Upper lobe of left lung (tissue), 6 donors: ENCODE data around the gene TOX2. TPM values are rescaled to one million over a fixed set of nuclear protein-coding genes. Genes with fewer than 3 reads are reported as not detected.

Experiments used
- ATAC-seq, 2 donors: fragments of 200-7000 bp; cut with Tn5 transposase; one replicate each; pipeline ENCODE4 v1.9.1; 2022; ENCODE audit warnings: mild to moderate bottlenecking in 2 of 2, moderate library complexity in 2 of 2; ENCODE audit not compliant: low FRiP score in 2 of 2
- DNase-seq, 2 donors: peaks; one replicate each; pipeline ENCODE4 v3.0.0-alpha.2; 2019 to 2020
- H3K27ac ChIP-seq, 4 donors: fragments of 200-600 bp; sonication (generic); one replicate each; pipeline ENCODE4 v1.5.1; 2016 to 2019
- H3K27me3 ChIP-seq, 4 donors: fragments of 200-600 bp; sonication (generic); one replicate each; pipeline ENCODE4 v1.5.1; 2017 to 2019
- H3K36me3 ChIP-seq, 4 donors: fragments of 200-600 bp; sonication (generic); one replicate each; pipeline ENCODE4 v1.5.1; 2016 to 2019
- H3K4me1 ChIP-seq, 4 donors: fragments of 200-600 bp; sonication (generic); one replicate each; pipeline ENCODE4 v1.5.1; 2018 to 2019
- H3K4me3 ChIP-seq, 4 donors: fragments of 200-600 bp; sonication (generic); one replicate each; pipeline ENCODE4 v1.5.1; 2017 to 2019; ENCODE audit warnings: mild to moderate bottlenecking in 2 of 4, moderate library complexity in 1 of 4
- H3K9me3 ChIP-seq, 4 donors: fragments of 200-600 bp; sonication (generic); one replicate each; pipeline ENCODE4 v1.5.1; 2018 to 2019
- EP300 ChIP-seq, 4 donors: sonication (generic); formaldehyde crosslinking; IDR thresholded peaks; one replicate each; pipeline ENCODE4 v1.5.1; 2017; ENCODE audit warnings: antibody characterized with exemption in 4 of 4, control low read depth in 2 of 4
- POLR2A ChIP-seq, 4 donors: fragments of 450-650 bp; IDR thresholded peaks; one replicate each; pipeline ENCODE4 v1.5.1; 2016 to 2017; ENCODE audit warnings: antibody characterized with exemption in 4 of 4, mild to moderate bottlenecking in 2 of 4
- POLR2AphosphoS5 ChIP-seq, 2 donors: sonication (generic); formaldehyde crosslinking; IDR thresholded peaks; one replicate each; pipeline ENCODE4 v1.5.1; 2017; ENCODE audit warnings: antibody characterized with exemption in 2 of 2
- WGBS, 2 donors: methylation state at CpG; one replicate each; pipeline ENCODE4 v1.1.5; 2017 to 2018; 5-methylcytosine and 5-hydroxymethylcytosine counted together
- total RNA-seq, 6 donors: library from RNA; depleted of rRNA in 4 of 6; stranded (reverse); fragments of >200 nt in 4 of 6; gene quantifications; one replicate each; pipeline versions ENCODE4 v1.1.0 to v1.2.1, GENCODE V29; 2016 to 2021
- TF ChIP-seq, protein P1 (sequence below), 6 experiments: fragments of 450-650 bp in 4 of 6; fragments of 200-600 bp in 2 of 6; sonication (generic) in 2 of 6; IDR thresholded peaks; one replicate each; pipeline ENCODE4 v1.5.1; 2016 to 2019; ENCODE audit warnings: antibody characterized with exemption in 6 of 6
- donor health status: DM: no; HTN: no; CAD: no; lungs with moderate emphysema.
- donor health status: DM: no; HTN: yes; CAD: no; lungs with severe emphysema.

The TOX2 gene
- total RNA-seq, 6 donors from 2014 or later = 7.2 to 29.3 (median 23.7) TPM

DNA sequence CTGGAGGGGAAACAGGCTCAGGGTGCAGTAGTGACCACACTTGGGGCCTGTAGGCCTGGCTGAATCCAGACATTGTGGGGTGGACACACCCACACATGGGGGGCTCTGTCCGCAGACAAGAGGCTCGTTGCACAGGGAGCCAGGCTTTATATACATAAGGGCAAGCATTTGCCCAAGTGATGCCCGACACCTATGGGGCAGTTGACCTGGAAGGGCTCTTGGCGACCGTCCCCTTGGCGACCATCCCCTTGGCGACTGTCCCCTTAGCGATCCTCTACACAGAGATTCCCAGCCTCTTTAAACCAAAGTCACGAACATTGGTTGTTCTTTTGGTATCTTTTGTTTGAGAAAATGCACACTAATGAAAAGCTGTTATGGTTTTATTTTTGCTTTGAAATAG is 2.7 kb downstream of the TOX2 start:
- ATAC-seq = no peak
- Histone ChIP-seq H3K36me3 (no peaks in the 10 kb centered on the region), H3K9me3 (peaks cover 0 to 9% (median 4%) of the 10 kb centered on the region in 4 donors), H3K4me1 (peaks cover 4 to 32% (median 10%) of the 10 kb centered on the region in 4 donors), H3K27me3 (peaks cover 0 to 25% (median 12%) of the 10 kb centered on the region in 4 donors), H3K27ac (peak overlapping the region in 2 of 4 donors; percentile 87 to 88), H3K4me3 (peak overlapping the region in 2 of 4 donors; percentile 62 to 66)
- DNase-seq = no peak
- TF ChIP-seq EP300 (IDR thresholded peaks at IDR 0.05) (no peak), POLR2AphosphoS5 (IDR thresholded peaks at IDR 0.05) (no peak), POLR2A (IDR thresholded peaks at IDR 0.05) (no peak)
- TF ChIP-seq, protein P1, sequence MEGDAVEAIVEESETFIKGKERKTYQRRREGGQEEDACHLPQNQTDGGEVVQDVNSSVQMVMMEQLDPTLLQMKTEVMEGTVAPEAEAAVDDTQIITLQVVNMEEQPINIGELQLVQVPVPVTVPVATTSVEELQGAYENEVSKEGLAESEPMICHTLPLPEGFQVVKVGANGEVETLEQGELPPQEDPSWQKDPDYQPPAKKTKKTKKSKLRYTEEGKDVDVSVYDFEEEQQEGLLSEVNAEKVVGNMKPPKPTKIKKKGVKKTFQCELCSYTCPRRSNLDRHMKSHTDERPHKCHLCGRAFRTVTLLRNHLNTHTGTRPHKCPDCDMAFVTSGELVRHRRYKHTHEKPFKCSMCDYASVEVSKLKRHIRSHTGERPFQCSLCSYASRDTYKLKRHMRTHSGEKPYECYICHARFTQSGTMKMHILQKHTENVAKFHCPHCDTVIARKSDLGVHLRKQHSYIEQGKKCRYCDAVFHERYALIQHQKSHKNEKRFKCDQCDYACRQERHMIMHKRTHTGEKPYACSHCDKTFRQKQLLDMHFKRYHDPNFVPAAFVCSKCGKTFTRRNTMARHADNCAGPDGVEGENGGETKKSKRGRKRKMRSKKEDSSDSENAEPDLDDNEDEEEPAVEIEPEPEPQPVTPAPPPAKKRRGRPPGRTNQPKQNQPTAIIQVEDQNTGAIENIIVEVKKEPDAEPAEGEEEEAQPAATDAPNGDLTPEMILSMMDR (IDR thresholded peaks at IDR 0.05) = no peak
- 77 to 90% methylated on average over 9 of the region's 9 CpGs for WGBS, 2 donors

GRCh38 chr20:43919686-43920403 is 5.2 kb downstream of the TOX2 start:
- Histone ChIP-seq H3K4me3 (no peak overlapping the region), H3K27me3 (peaks cover 0 to 19% (median 8%) of the 10 kb centered on the region in 4 donors), H3K27ac (no peak overlapping the region), H3K36me3 (no peaks in the 10 kb centered on the region), H3K4me1 (peaks cover 0 to 24% (median 8%) of the 10 kb centered on the region in 4 donors), H3K9me3 (no peaks in the 10 kb centered on the region)
- no peak for ATAC-seq
- TF ChIP-seq, protein P1 (IDR thresholded peaks at IDR 0.05) = no peak
- no peak for TF ChIP-seq EP300 (IDR thresholded peaks at IDR 0.05)
- TF ChIP-seq POLR2AphosphoS5 (IDR thresholded peaks at IDR 0.05) = no peak
- no peak for TF ChIP-seq POLR2A (IDR thresholded peaks at IDR 0.05)
- no peak for DNase-seq
- 93 to 96% methylated on average over 5 to 6 of the region's 6 CpGs for WGBS, 2 donors

- no peak overlapping the region for H3K27ac ChIP-seq
- ATAC-seq = no peak
- no peaks in the 10 kb centered on the region for H3K36me3 ChIP-seq
- TF ChIP-seq POLR2A (IDR thresholded peaks at IDR 0.05) (no peak), POLR2AphosphoS5 (IDR thresholded peaks at IDR 0.05) (no peak), EP300 (IDR thresholded peaks at IDR 0.05) (no peak)
- TF ChIP-seq, protein P1 (IDR thresholded peaks at IDR 0.05) = no peak
- H3K4me3 ChIP-seq = no peak overlapping the region
- peaks cover 0 to 9% (median 4%) of the 10 kb centered on the region in 4 donors for H3K27me3 ChIP-seq
- WGBS, 2 donors = 93 to 100% methylated on average over 2 to 4 of the region's 4 CpGs
- H3K9me3 ChIP-seq = no peaks in the 10 kb centered on the region
- DNase-seq = no peak
- H3K4me1 ChIP-seq = peaks cover 8 to 20% (median 10%) of the 10 kb centered on the region in 4 donors
These were observed 6.1 kb downstream of the TOX2 start for GRCh38 chr20:43920797-43921196.

DNA sequence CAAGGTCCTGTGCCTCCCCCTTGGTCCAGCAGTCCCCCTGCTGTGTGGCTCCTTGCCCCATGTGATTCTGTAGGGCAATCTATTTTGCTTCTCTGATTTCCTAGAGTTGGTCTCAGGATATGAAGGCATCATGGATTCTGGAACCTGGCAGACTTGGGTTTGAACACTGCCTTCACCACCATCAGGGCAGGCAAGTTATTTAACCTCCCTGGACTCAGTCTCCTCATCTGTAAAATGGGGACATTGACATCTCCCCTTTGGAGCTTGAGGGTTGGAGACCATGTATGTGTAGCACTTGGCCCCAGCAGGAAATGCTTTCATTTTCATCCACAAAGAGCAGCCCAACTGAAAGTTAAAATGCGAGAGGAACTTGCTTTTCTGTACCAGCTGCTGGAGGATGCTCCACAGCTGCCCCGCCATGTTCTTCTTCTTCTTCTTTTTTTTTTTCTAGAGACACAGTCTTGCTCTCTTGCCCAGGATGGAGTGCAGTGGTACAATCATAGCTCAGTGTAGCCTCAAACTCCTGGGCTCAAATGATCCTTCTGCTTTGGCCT is 6.7 kb downstream of the TOX2 start:
- TF ChIP-seq, protein P1 (IDR thresholded peaks at IDR 0.05) = no peak
- no peak for TF ChIP-seq POLR2AphosphoS5 (IDR thresholded peaks at IDR 0.05)
- no peak for TF ChIP-seq EP300 (IDR thresholded peaks at IDR 0.05)
- no peak overlapping the region for H3K27ac ChIP-seq
- H3K4me3 ChIP-seq = no peak overlapping the region
- DNase-seq (no peak), ATAC-seq (no peak)
- H3K4me1 ChIP-seq = peaks cover 13 to 20% (median 14%) of the 10 kb centered on the region in 4 donors
- H3K27me3 ChIP-seq = peaks cover 0 to 4% (median 1%) of the 10 kb centered on the region in 4 donors
- no peaks in the 10 kb centered on the region for H3K36me3 ChIP-seq
- H3K9me3 ChIP-seq = no peaks in the 10 kb centered on the region
- WGBS, 2 donors = 55 to 73% methylated on average over 2 of the region's 2 CpGs
